OCI-LY1 (cell line): ENCODE measurements around the gene NUTM1.

Experiments
- H2AFZ ChIP-seq: fragments of 200-600 bp; sonication (generic), shearing (Covaris generic); 2 replicates; pipeline ENCODE4 v1.6.0; 2014; ENCODE audit warnings: antibody characterized with exemption, mild to moderate bottlenecking, low read length
- H3F3A ChIP-seq: fragments of 200-600 bp; sonication (generic), shearing (Covaris generic); 2 replicates; pipeline ENCODE4 v1.6.0; 2014; ENCODE audit warnings: mild to moderate bottlenecking, antibody characterized with exemption, low read length, moderate library complexity; ENCODE audit not compliant: insufficient read depth
- H3K27ac ChIP-seq: fragments of 200-600 bp; sonication (generic); 2 replicates; pipeline ENCODE4 v1.5.1; 2014; ENCODE audit warnings: low read length, mixed run types, mild to moderate bottlenecking, low read depth; ENCODE audit not compliant: poor library complexity, severe bottlenecking
- H3K27me3 ChIP-seq: fragments of 200-600 bp; sonication (generic); 2 replicates; pipeline ENCODE4 v1.6.0; 2014; ENCODE audit warnings: antibody characterized with exemption, mild to moderate bottlenecking, low read length, moderate library complexity; ENCODE audit not compliant: insufficient read depth
- H3K36me3 ChIP-seq: fragments of 200-600 bp; sonication (generic); 2 replicates; pipeline ENCODE4 v1.6.1; 2014; ENCODE audit warnings: mild to moderate bottlenecking, antibody characterized with exemption, low read length, moderate library complexity, mixed read lengths; ENCODE audit not compliant: insufficient read depth
- H3K4me1 ChIP-seq: fragments of 200-600 bp; sonication (generic); 2 replicates; pipeline ENCODE4 v1.5.1; 2014; ENCODE audit warnings: mild to moderate bottlenecking, low read length, moderate library complexity; ENCODE audit not compliant: insufficient read depth, severe bottlenecking
- H3K4me2 ChIP-seq: fragments of 200-600 bp; sonication (generic), shearing (Covaris generic); 2 replicates; pipeline ENCODE4 v1.6.1; 2014; ENCODE audit warnings: low read length
- H3K4me3 ChIP-seq: fragments of 200-600 bp; sonication (generic); 2 replicates; pipeline ENCODE4 v1.5.1; 2014; ENCODE audit warnings: low read length, low read depth, mild to moderate bottlenecking, mixed read lengths; ENCODE audit not compliant: poor library complexity, severe bottlenecking
- H3K79me2 ChIP-seq: fragments of 200-600 bp; shearing (Covaris generic); 2 replicates; pipeline ENCODE4 v1.6.1; 2016; ENCODE audit warnings: mixed run types, low read length, mixed read lengths; ENCODE audit not compliant: insufficient read depth
- H3K9ac ChIP-seq: fragments of 200-600 bp; sonication (generic), shearing (Covaris generic); 2 replicates; pipeline ENCODE4 v1.6.1; 2014; ENCODE audit warnings: mild to moderate bottlenecking, low read length, mixed read lengths
- H3K9me2 ChIP-seq: fragments of 200-600 bp; sonication (generic), shearing (Covaris generic); 2 replicates; pipeline ENCODE4 v1.6.1; 2014; ENCODE audit warnings: low read depth, mild to moderate bottlenecking, low read length, mixed read lengths
- H3K9me3 ChIP-seq: fragments of 200-600 bp; shearing (Covaris generic); 2 replicates; pipeline ENCODE4 v1.6.1; 2014; ENCODE audit warnings: low read length, mixed read lengths
- H4K20me1 ChIP-seq: fragments of 200-600 bp; sonication (generic), shearing (Covaris generic); 2 replicates; pipeline ENCODE4 v1.6.0; 2016; ENCODE audit warnings: mild to moderate bottlenecking, low read length; ENCODE audit not compliant: insufficient read depth
- CTCF ChIP-seq: fragments of 200-600 bp; sonication (generic), shearing (Covaris generic); IDR thresholded peaks from 2 replicates; pipeline ENCODE4 v1.5.1; 2017; ENCODE audit warnings: mild to moderate bottlenecking, antibody characterized with exemption, low read length, moderate library complexity, mixed read lengths
- EZH2 ChIP-seq: fragments of 200-600 bp; sonication (generic), shearing (Covaris generic); IDR thresholded peaks from 2 replicates; pipeline ENCODE4 v1.8.0; 2017; ENCODE audit warnings: borderline replicate concordance, mixed run types, mild to moderate bottlenecking, antibody characterized with exemption, low read length, moderate library complexity, mixed read lengths

NUTM1 gene

DNA sequence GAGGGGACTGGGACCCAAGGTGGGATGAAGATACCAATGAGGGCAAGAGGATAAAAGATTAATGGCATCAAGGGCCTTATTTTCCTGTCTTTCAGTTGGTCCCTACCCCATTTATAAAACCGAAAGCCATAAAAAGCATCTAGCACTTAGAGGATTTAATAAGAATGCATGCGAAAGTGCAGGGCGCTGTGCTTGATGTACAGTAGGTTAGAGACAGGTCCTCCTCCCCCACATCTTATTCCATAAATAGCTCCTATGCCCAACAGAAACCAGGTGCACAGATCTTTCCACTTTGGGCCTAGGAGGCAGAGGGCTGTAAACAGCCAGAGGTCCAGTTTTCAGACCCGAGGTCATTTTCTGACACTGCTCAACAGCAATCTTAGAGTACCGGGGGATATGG is 22.7 kb downstream of the NUTM1 start:
- Histone ChIP-seq H4K20me1 (no peaks in the 10 kb centered on the region), H3K27ac (no peak overlapping the region), H3K4me2 (peak overlapping the region; percentile 95), H3K9me2 (no peaks in the 10 kb centered on the region), H2AFZ (no peak overlapping the region), H3K9ac (peak overlapping the region; percentile 85), H3K27me3 (no peaks in the 10 kb centered on the region; the same call in 1 of the 2 replicates), H3K9me3 (no peaks in the 10 kb centered on the region), H3F3A (peaks cover 4% of the 10 kb centered on the region; the same call in 1 of the 2 replicates), H3K36me3 (peaks cover 3% of the 10 kb centered on the region; the same call in 1 of the 2 replicates), H3K79me2 (no peaks in the 10 kb centered on the region), H3K4me3 (peak overlapping the region; percentile 95), H3K4me1 (peaks cover 19% of the 10 kb centered on the region)
- TF ChIP-seq EZH2 (no peak), CTCF (no peak)

GRCh38 chr15:34366271-34367065 is 23.4 kb downstream of the NUTM1 start:
- Histone ChIP-seq H3K9me2 (no peaks in the 10 kb centered on the region), H3K9me3 (no peaks in the 10 kb centered on the region), H3K36me3 (no peaks in the 10 kb centered on the region), H3K4me2 (peak overlapping the region; percentile 95), H3K79me2 (no peaks in the 10 kb centered on the region), H3F3A (peaks cover 4% of the 10 kb centered on the region; the same call in 1 of the 2 replicates), H3K27me3 (no peaks in the 10 kb centered on the region; the same call in 1 of the 2 replicates), H3K4me3 (peak overlapping the region; percentile 95), H3K9ac (peak overlapping the region; percentile 85), H2AFZ (peak overlapping the region; percentile 45; the same call in 1 of the 2 replicates), H3K4me1 (peaks cover 19% of the 10 kb centered on the region), H3K27ac (no peak overlapping the region), H4K20me1 (no peaks in the 10 kb centered on the region)
- TF ChIP-seq EZH2 (no peak), CTCF (no peak)

DNA sequence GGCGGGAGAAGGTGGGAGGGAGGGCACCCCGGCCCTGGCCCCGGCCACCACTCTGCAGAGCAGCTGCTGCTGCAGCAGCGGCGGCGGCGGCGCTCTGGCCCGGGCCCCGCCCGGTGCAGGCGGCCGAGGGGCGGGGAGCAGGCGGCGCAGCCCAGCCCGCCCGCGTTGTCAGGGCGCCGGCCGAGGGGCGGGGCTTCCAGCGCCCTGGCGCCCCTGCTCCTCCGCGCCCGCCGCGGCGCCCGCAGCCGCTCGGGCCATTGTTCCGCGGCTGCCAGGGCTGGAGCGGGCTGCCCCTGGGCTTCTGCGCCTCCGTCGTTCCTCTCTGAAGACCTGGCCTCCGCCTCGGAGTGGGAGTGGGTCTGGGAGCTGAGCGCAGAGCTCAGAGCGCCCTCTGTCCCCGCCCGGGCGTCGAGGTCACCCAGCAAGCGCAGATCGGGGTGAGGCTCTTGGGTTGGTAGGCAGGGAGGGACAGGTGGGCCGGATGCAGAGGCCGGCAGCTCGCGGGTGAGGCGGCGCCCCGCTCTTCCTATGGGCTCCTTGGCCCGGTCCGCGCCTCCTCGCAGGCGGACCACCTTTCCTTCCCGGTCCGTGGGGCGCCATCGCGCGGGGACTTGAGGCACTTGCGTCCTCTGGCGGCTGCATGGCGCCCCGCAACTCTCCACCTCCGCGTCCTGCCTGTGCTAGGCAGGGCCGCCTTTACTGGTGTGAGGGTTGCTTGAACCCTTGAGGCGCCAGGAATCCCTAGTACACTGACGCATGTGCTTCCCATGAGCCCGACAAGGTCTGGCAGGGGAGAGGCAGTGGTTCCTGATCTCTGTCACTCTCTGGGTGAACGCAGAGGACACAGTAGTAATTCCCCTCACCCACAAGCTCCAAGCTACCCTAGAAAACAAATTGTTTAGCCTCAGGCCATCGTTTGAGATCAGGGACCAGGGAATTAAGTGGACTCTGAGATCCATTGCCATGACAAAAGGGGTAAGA is 24.3 kb downstream of the NUTM1 start, which contains the start of gene LPCAT4:
TSS of gene LPCAT4 (minus strand) at position 96 of the 981 bp plus-strand sequence. CDS start 96 bp downstream, outside the sequence.
- Histone ChIP-seq H2AFZ (peak within 1 kb of the TSS; percentile 45; the same call in 1 of the 2 replicates), H3K4me1 (peaks cover 19% of the 10 kb centered on the region), H3K27me3 (no peaks in the 10 kb centered on the region; the same call in 1 of the 2 replicates), H3K27ac (peak within 1 kb of the TSS; percentile 83), H3F3A (peaks cover 4% of the 10 kb centered on the region; the same call in 1 of the 2 replicates), H4K20me1 (no peaks in the 10 kb centered on the region), H3K9me3 (no peaks in the 10 kb centered on the region), H3K4me2 (peak within 1 kb of the TSS; percentile 95), H3K36me3 (no peaks in the 10 kb centered on the region), H3K9ac (peak within 1 kb of the TSS; percentile 85), H3K9me2 (no peaks in the 10 kb centered on the region), H3K4me3 (peak within 1 kb of the TSS; percentile 95), H3K79me2 (no peaks in the 10 kb centered on the region)
- no peak for TF ChIP-seq EZH2
- peak; percentile 95 for TF ChIP-seq CTCF
